Parathyroid adenoma (tissue), 2 donors: ENCODE measurements around the gene MEIG1.

Source experiments
- H2AFZ ChIP-seq: fragments of 300-600 bp; sonication (generic); one replicate; pipeline ENCODE4 v1.7.0; 2017; ENCODE audit warnings: antibody characterized with exemption, mild to moderate bottlenecking
- H3K27ac ChIP-seq: fragments of 300-600 bp; sonication (generic); one replicate; pipeline ENCODE4 v1.7.0; 2017
- H3K27me3 ChIP-seq: fragments of 300-600 bp; sonication (generic); one replicate; pipeline ENCODE4 v1.7.0; 2017; ENCODE audit warnings: low read length; ENCODE audit not compliant: control insufficient read depth, insufficient read depth
- H3K36me3 ChIP-seq: fragments of 300-600 bp; sonication (generic); one replicate; pipeline ENCODE4 v1.7.0; 2017; ENCODE audit warnings: low read length; ENCODE audit not compliant: control insufficient read depth, insufficient read depth
- H3K4me1 ChIP-seq: fragments of 300-600 bp; sonication (generic); one replicate; pipeline ENCODE4 v1.7.0; 2017; ENCODE audit warnings: control low read depth
- H3K4me2 ChIP-seq: fragments of 300-600 bp; sonication (generic); one replicate; pipeline ENCODE4 v1.7.0; 2017; ENCODE audit warnings: low read length
- H3K4me3 ChIP-seq: fragments of 300-600 bp; sonication (generic); one replicate; pipeline ENCODE4 v1.7.0; 2017; ENCODE audit warnings: low read depth, low read length
- H3K79me2 ChIP-seq: fragments of 300-600 bp; sonication (generic); one replicate; pipeline ENCODE4 v1.7.0; 2017; ENCODE audit warnings: control low read depth
- H3K9ac ChIP-seq: fragments of 300-600 bp; sonication (generic); one replicate; pipeline ENCODE4 v1.7.0; 2017; ENCODE audit warnings: mild to moderate bottlenecking
- H3K9me3 ChIP-seq: fragments of 300-600 bp; sonication (generic); one replicate; pipeline ENCODE4 v1.7.0; 2017; ENCODE audit warnings: low read length; ENCODE audit not compliant: control insufficient read depth
- TF ChIP-seq, protein P1 (sequence below): fragments of 300-600 bp; sonication (generic); IDR thresholded peaks from one replicate; pipeline ENCODE4 v1.7.0; 2017; ENCODE audit warnings: antibody characterized with exemption, mild to moderate bottlenecking
- donor health status: primary hyperparathyroidism.

MEIG1 gene, protein sequence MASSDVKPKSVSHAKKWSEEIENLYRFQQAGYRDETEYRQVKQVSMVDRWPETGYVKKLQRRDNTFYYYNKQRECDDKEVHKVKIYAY

DNA sequence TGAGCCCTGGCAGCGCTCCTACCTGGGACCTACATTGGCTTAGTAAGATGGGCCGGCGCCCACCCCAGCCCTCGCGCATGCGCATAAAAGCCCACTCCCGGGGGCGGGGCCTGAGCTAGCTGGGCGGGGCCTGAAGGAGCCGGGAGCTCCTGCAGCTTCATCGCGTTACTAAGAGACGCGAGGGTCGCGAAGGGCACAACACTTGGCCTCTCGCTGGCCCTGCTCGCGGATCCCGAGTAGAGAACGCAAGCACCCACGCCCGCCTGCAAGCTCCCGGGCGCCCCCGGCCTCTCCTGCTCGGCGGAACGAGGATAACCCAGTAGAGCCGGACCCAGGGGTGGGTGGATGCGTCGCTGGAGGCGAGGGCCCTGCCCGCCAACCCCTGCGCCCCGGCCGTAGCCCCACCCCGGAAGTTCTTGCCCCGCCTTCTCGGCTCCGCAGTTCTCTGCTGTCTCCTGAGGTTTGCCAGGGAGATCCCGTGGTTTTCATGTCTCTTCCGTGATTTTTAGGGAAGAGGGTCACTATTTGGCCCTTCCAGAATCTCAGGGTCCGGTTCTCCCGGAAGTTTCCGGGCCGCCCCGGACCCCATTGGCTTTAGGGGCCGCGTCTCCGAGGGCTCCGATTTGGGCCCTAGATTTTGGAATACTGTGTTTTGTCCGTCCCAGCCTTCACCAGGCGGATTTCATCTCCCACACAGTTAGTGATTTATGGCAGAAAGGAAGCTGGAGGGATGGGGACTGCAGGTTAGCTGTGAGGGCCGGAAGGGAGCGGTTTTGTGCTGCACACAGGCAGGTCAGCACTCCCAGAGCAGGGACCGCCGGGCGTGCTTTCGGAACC lies at the start of gene MEIG1:
Gene MEIG1 (plus strand): TSS at position 168 of the 837 bp plus-strand sequence. CDS start 7,081 bp downstream, outside the sequence.
- Histone ChIP-seq H3K36me3 (no peaks in the 10 kb centered on the region), H3K27me3 (no peaks in the 10 kb centered on the region), H3K9me3 (no peaks in the 10 kb centered on the region), H3K4me2 (peak within 1 kb of the TSS; percentile 98), H2AFZ (peak within 1 kb of the TSS; percentile 99), H3K4me3 (peak within 1 kb of the TSS; percentile 88), H3K27ac (peak within 1 kb of the TSS; percentile 88), H3K4me1 (no peaks in the 10 kb centered on the region), H3K9ac (peak within 1 kb of the TSS; percentile 65), H3K79me2 (no peaks in the 10 kb centered on the region)
- TF ChIP-seq, protein P1, sequence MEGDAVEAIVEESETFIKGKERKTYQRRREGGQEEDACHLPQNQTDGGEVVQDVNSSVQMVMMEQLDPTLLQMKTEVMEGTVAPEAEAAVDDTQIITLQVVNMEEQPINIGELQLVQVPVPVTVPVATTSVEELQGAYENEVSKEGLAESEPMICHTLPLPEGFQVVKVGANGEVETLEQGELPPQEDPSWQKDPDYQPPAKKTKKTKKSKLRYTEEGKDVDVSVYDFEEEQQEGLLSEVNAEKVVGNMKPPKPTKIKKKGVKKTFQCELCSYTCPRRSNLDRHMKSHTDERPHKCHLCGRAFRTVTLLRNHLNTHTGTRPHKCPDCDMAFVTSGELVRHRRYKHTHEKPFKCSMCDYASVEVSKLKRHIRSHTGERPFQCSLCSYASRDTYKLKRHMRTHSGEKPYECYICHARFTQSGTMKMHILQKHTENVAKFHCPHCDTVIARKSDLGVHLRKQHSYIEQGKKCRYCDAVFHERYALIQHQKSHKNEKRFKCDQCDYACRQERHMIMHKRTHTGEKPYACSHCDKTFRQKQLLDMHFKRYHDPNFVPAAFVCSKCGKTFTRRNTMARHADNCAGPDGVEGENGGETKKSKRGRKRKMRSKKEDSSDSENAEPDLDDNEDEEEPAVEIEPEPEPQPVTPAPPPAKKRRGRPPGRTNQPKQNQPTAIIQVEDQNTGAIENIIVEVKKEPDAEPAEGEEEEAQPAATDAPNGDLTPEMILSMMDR, result no peak

DNA sequence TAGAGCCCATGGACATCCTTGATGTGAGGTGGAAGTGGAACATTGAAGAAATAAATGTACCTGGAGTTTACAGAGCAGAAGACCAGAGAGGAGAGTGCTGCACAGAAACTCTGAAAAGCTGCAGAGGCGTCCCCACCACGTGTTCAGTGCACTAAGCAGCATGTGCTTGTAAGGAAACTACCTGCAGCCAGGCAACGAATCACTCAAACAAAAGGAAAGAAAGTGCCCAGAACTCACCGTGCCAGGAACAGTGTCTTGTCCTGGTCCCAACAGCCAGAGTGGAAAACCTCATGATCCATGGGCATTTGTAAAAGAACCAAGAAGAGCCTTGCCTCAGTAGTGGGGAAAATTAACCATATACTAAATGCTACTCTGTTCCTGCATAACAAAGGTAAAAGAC lies 48.2 kb upstream of the MEIG1 start:
- TF ChIP-seq, protein P1, result no peak
- Histone ChIP-seq H3K27me3 (no peaks in the 10 kb centered on the region), H3K36me3 (no peaks in the 10 kb centered on the region), H3K4me3 (no peak overlapping the region), H3K4me1 (no peaks in the 10 kb centered on the region), H3K27ac (no peak overlapping the region), H3K79me2 (no peaks in the 10 kb centered on the region), H2AFZ (no peak overlapping the region), H3K9me3 (no peaks in the 10 kb centered on the region), H3K4me2 (no peak overlapping the region), H3K9ac (no peak overlapping the region)

DNA sequence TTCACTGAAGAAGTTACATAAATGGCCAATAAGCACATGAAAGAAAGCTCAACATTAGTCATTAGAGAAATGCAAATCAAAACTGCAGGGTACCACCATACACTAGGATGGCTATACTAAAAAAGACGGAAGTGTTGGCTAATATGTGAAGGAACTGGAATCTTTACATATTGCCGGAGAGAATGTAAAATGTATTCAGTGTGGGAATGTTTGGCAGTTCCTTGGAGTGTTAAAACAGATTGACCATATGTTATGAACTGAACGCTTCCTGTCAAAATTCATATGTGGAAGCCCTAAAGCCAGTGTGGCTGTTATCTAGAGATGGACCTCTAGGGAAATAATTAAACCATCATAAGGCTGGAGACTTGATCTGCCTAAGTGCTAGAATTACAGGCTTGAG lies 47.4 kb upstream of the MEIG1 start:
- Histone ChIP-seq H3K36me3 (no peaks in the 10 kb centered on the region), H3K27me3 (no peaks in the 10 kb centered on the region), H3K9ac (no peak overlapping the region), H3K9me3 (no peaks in the 10 kb centered on the region), H3K4me2 (no peak overlapping the region), H3K79me2 (no peaks in the 10 kb centered on the region), H2AFZ (no peak overlapping the region), H3K27ac (no peak overlapping the region), H3K4me3 (no peak overlapping the region), H3K4me1 (no peaks in the 10 kb centered on the region)
- TF ChIP-seq, protein P1, result no peak

DNA sequence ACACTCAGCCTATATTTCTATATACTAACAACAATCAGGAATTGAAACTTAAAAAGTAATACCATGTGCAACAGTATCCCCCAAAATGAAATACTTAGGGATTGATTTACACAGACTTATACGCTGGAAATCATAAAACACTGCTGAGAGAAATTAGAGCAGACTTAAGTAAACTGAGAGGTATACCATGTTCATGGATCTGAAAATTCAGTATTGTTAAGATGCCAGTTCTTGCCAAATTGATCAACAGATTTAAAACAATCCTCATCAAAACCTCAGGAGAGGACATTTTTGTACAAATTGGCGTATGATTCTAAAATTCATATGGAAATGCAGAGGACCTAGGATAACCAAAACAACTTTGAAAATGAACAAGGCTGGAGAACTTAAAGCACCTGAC lies 42.6 kb upstream of the MEIG1 start:
- Histone ChIP-seq H3K9me3 (no peaks in the 10 kb centered on the region), H3K79me2 (no peaks in the 10 kb centered on the region), H3K4me2 (no peak overlapping the region), H3K4me3 (no peak overlapping the region), H3K4me1 (no peaks in the 10 kb centered on the region), H3K36me3 (no peaks in the 10 kb centered on the region), H3K27ac (no peak overlapping the region), H3K9ac (no peak overlapping the region), H2AFZ (no peak overlapping the region), H3K27me3 (no peaks in the 10 kb centered on the region)
- TF ChIP-seq, protein P1, result no peak
